Neutrophil (primary cell): ENCODE data around the gene ABCC12.

Experiments
- H3K27ac ChIP-seq: fragments of 200-600 bp; sonication (generic); 2 replicates; pipeline ENCODE4 v1.5.1; 2016; ENCODE audit warnings: mild to moderate bottlenecking, moderate library complexity
- H3K27me3 ChIP-seq: fragments of 200-600 bp; sonication (generic); 2 replicates; pipeline ENCODE4 v1.6.0; 2016; ENCODE audit warnings: mild to moderate bottlenecking
- H3K36me3 ChIP-seq: fragments of 200-600 bp; sonication (generic); 2 replicates; pipeline ENCODE4 v1.5.1; 2017
- H3K4me1 ChIP-seq, 2 experiments: fragments of 200-600 bp in 1 of 2; sonication (generic) in 1 of 2; 1 replicate in 1 of 2; 2 replicates in 1 of 2; pipeline versions ENCODE4 v1.5.1 to v1.6.1; 2013 to 2016; ENCODE audit warnings: low read depth in 1 of 2, low read length in 1 of 2, mild to moderate bottlenecking in 1 of 2, moderate library complexity in 1 of 2; ENCODE audit not compliant: control insufficient read depth in 1 of 2, insufficient read depth in 1 of 2
- H3K4me3 ChIP-seq, 2 experiments: fragments of 200-600 bp in 1 of 2; sonication (generic) in 1 of 2; 1 replicate in 1 of 2; 2 replicates in 1 of 2; pipeline ENCODE4 v1.5.1; 2013 to 2016; ENCODE audit warnings: low read depth in 1 of 2, low read length in 1 of 2, mild to moderate bottlenecking in 1 of 2, moderate library complexity in 1 of 2
- H3K9me3 ChIP-seq: fragments of 200-600 bp; sonication (generic); 2 replicates; pipeline ENCODE4 v1.5.1; 2016
- CTCF ChIP-seq: fragments of 200-600 bp; sonication (generic); IDR thresholded peaks from 2 replicates; pipeline ENCODE4 v1.5.1; 2016; ENCODE audit warnings: antibody characterized with exemption

ABCC12 gene

GRCh38 chr16:48157302-48157701 is 1.5 kb upstream of the ABCC12 start:
- no peak overlapping the region for H3K4me3 ChIP-seq
- no peaks in the 10 kb centered on the region for H3K36me3 ChIP-seq
- no peak overlapping the region for H3K27ac ChIP-seq
- H3K27me3 ChIP-seq = peaks cover 55% of the 10 kb centered on the region
- H3K9me3 ChIP-seq = no peaks in the 10 kb centered on the region
- H3K4me1 ChIP-seq = peaks cover 0 to 4% of the 10 kb centered on the region in 2 experiments
- TF ChIP-seq CTCF = no peak

DNA sequence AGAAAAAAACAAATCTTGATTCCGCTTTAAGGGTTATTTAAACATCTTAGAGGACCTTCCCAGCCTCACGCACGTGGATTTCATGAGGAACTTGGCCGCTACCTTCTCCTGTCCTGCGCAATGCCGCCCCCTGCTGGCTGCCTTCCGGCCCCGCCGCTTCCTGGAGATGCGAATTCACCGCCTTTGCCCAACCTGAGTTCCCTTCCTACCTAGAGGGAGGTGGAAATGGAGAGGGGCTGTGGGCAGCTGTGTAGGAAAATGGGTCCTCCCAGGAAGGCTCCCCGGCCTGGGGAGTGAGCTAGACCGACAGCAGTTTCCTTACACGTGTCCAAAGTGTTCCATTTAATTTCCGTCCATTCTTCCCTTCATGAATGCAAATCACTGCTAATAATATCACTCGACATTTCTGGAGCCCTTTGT is 1.0 kb upstream of the ABCC12 start:
- no peak overlapping the region for H3K27ac ChIP-seq
- TF ChIP-seq CTCF = peak; percentile 86
- H3K36me3 ChIP-seq = no peaks in the 10 kb centered on the region
- no peak overlapping the region for H3K4me3 ChIP-seq
- H3K4me1 ChIP-seq = peaks cover 1 to 4% of the 10 kb centered on the region in 2 experiments
- peaks cover 55% of the 10 kb centered on the region for H3K27me3 ChIP-seq
- no peaks in the 10 kb centered on the region for H3K9me3 ChIP-seq

DNA sequence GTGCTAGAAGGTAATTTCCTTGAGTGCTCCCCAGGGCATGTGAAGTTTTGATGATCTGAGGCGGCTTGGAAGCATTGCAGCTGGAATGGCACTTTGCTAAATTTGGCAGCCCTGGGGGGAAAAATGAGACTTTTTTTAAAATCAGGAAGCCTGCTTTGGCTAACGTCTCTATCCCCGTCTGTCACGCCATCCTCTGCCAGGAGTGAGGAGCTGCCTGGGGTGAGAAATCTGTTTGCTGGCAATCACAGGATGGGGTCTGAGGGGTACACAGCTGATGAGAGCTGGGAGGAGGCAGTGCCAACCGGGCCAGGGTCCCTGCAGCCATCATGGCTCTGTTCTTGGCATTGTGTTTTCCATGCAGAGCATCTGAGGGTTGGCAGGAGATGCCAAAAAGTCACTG is 2.0 kb downstream of the ABCC12 start:
- no peaks in the 10 kb centered on the region for H3K9me3 ChIP-seq
- H3K27me3 ChIP-seq = peaks cover 52% of the 10 kb centered on the region
- TF ChIP-seq CTCF = no peak
- no peak overlapping the region for H3K4me3 ChIP-seq
- no peaks in the 10 kb centered on the region for H3K36me3 ChIP-seq
- no peak overlapping the region for H3K27ac ChIP-seq
- H3K4me1 ChIP-seq = peaks cover 4 to 9% of the 10 kb centered on the region in 2 experiments

DNA sequence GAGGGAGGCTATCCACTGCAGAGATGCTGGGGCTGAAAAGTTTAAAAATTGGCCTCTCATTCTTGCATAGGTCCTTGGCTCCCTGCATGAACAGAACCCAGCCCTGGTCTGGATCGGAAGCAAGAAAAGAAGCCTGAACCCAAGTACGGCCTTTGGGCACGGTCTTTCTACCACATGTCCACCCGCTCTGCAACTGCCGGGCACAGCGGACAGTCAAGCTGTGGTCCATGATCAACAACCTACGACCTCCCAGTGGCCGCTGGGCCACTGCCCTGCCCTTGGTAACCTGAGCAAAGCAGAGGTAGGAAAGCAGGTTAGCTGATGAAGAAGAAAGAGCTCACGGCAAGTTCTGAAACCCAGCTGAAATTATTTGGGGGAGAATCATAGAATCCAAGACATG is 3.6 kb downstream of the ABCC12 start:
- H3K36me3 ChIP-seq = no peaks in the 10 kb centered on the region
- no peaks in the 10 kb centered on the region for H3K9me3 ChIP-seq
- no peak for TF ChIP-seq CTCF
- H3K27ac ChIP-seq = no peak overlapping the region
- H3K4me1 ChIP-seq = peaks cover 4 to 9% of the 10 kb centered on the region in 2 experiments
- peaks cover 38% of the 10 kb centered on the region for H3K27me3 ChIP-seq
- no peak overlapping the region for H3K4me3 ChIP-seq

DNA sequence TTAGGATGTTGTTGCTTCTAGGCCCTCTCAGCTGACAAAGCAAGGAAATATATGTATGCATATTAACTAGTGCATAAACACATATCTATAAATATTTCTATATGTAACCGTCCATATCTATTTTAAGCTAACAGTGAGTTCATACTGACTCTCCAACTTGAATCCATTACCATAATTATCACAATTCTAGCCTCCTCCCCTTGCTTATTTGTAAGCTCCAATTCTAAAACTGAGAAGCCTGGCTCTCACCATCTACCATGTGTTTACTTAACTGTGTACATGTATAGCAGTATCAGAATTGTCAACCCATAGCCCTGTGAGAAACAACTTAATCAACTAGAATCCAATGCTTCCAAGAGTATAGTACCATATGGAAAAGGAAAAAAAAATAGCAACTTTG is 5.1 kb downstream of the ABCC12 start:
- no peak for TF ChIP-seq CTCF
- Histone ChIP-seq H3K4me3 (no peak overlapping the region), H3K27me3 (peaks cover 29% of the 10 kb centered on the region), H3K9me3 (no peaks in the 10 kb centered on the region), H3K27ac (no peak overlapping the region), H3K36me3 (no peaks in the 10 kb centered on the region), H3K4me1 (peaks cover 0 to 9% of the 10 kb centered on the region in 2 experiments)

DNA sequence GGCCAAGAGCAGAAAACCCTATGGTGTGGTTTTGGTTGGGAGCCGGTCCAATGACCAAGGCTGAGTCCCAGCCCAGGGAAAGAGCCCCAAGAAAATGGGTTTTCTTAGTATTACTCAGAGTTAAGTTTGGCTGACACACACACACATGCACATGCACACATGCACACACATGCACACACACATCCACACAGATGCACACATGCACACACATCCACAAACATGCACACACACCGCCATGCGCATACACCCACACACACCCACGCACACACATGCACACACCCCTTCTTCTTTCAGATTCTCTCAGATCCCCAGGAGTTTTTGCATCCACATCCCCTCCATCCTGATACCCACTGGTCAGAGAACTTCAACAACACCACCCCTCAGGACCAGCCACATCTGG is 9.1 kb downstream of the ABCC12 start:
- Histone ChIP-seq H3K27ac (no peak overlapping the region), H3K4me3 (no peak overlapping the region)
- no peak for TF ChIP-seq CTCF

More for the DNA sequence above, 9.1 kb downstream of the ABCC12 start:
- H3K9me3 ChIP-seq = no peaks in the 10 kb centered on the region
- peaks cover 0 to 6% of the 10 kb centered on the region in 2 experiments for H3K4me1 ChIP-seq
- no peaks in the 10 kb centered on the region for H3K36me3 ChIP-seq
- peaks cover 21% of the 10 kb centered on the region for H3K27me3 ChIP-seq
